KG1 (cell line): Measurements from ENCODE around the gene PCDH19.

Source experiments
- DNase-seq: peaks from one replicate; lab custom pipeline; 2025; lab: John Stamatoyannopoulos, UW

PCDH19 gene

GRCh38 chrX:100297728-100298127 is 112.3 kb downstream of the PCDH19 start:
- no peak for DNase-seq

DNA sequence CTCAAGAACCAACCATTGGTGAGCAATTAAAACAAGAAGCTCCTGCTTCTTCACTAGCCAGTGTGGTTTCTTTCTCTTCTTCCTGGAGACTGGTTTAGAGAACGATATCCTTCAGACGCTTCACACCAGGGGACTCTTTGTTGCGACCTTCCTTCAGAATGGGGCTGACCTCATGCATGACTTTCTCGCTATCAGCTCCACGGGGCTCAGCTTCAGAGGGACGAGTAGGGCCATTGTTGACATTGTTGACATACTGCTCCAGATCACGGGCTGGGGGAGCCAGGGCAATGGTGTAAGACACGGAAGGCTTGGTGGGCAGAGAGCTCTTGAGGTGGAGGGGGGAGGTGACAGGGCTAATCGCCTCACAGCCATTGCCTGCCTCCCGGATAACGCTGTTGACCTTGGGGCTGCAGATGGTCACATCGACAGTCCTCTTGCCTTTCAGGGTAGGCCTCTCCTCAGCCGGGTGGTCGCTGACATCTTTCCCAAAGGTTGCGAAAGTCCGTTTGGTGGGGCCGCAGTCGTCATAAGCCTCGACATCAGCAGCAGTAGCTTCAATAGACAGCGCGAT is 113.8 kb downstream of the PCDH19 start:
- DNase-seq = no peak

- DNase-seq = no peak
Observed at GRCh38 chrX:100294965-100295364, 115.1 kb downstream of the PCDH19 start.

GRCh38 chrX:100289066-100289558 is 121.0 kb downstream of the PCDH19 start:
- DNase-seq = no peak

GRCh38 chrX:100277231-100277630 is 132.8 kb downstream of the PCDH19 start:
- DNase-seq = no peak

GRCh38 chrX:100274916-100275315 is 135.2 kb downstream of the PCDH19 start:
- no peak for DNase-seq

- no peak for DNase-seq
Observed at GRCh38 chrX:100265179-100265578, 144.9 kb downstream of the PCDH19 start.

- DNase-seq = no peak
Observed at GRCh38 chrX:100264200-100264599, 145.9 kb downstream of the PCDH19 start.

DNA sequence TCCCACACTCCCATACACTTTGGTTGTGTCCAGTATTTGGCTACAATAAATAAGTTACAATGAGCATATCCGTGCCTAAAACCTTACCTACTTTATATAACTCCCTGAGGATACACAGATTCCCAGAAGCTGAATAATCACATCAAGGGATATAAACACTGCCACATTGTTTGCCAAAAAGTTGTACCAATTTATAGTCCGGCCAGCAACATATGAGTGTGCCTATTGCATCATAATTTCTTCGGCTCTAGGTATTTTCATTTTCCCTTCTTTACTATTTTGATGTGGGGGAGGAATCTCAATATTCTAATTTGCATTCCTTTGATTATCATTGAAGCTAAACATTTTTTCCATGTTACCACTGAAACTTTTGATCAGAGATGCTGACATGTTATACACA is 146.4 kb downstream of the PCDH19 start:
- no peak for DNase-seq

DNA sequence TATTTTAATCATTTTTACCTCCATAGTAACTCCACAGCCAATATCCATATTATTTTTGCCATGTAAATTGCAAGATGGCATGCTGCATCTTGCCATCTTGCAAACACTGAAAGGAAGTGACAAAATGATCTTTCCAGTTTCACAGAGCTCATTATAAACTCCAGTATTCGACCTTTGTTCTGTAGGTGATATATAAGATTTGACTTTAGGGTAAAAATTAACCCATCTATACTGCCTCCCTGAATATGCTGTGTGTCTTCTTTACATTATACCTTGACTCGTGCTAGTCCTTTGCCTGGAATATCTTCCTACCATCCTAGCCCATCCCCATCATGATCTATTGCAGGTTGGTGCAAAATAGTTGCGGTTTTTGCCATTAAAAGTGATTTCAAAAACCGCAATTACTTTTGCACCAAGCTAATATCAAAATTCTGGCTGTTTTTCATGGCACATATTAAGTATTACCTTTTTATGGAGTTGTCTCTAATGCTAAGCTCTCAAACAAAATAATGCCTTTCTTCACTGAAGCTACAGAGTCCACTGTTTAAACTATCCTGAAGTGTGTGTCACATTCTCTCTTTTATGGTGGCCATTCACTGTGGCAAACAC is 161.1 kb downstream of the PCDH19 start:
- no peak for DNase-seq

- DNase-seq = no peak
Observed at GRCh38 chrX:100247826-100248225, 162.2 kb downstream of the PCDH19 start.

GRCh38 chrX:100244681-100245080 is 165.4 kb downstream of the PCDH19 start:
- no peak for DNase-seq
